ENCODE results near the gene EAF1.
A peak's percentile ranks its signal among the peaks of the same experiment; 100 is the strongest.
"Not testable (repeated sequence)": the region's sequence is repeated elsewhere in the genome, so short reads cannot be mapped to it uniquely, and the experiment has no call there.

Gene EAF1

GRCh38 chr3:15427182-15427880 is at the start of gene EAF1, which contains the start of gene METTL6:
TSS of gene EAF1 (plus strand) at chr3:15427598. CDS start at chr3:15427780, 182 bp downstream.
TSS of gene METTL6 (minus strand) at chr3:15427544. CDS start at chr3:15426511, 1,033 bp downstream.
- peak; percentile 92 for DNase-seq (ENCODE audit: extremely low spot score)
- POLR2A ChIA-PET, result no interaction called here
- TF ChIP-seq, protein P1, sequence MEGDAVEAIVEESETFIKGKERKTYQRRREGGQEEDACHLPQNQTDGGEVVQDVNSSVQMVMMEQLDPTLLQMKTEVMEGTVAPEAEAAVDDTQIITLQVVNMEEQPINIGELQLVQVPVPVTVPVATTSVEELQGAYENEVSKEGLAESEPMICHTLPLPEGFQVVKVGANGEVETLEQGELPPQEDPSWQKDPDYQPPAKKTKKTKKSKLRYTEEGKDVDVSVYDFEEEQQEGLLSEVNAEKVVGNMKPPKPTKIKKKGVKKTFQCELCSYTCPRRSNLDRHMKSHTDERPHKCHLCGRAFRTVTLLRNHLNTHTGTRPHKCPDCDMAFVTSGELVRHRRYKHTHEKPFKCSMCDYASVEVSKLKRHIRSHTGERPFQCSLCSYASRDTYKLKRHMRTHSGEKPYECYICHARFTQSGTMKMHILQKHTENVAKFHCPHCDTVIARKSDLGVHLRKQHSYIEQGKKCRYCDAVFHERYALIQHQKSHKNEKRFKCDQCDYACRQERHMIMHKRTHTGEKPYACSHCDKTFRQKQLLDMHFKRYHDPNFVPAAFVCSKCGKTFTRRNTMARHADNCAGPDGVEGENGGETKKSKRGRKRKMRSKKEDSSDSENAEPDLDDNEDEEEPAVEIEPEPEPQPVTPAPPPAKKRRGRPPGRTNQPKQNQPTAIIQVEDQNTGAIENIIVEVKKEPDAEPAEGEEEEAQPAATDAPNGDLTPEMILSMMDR (IDR thresholded peaks at IDR 0.05; ENCODE audit: control extremely low read depth, extremely low read depth, low read depth, missing control alignments), result no peak
- CTCF ChIA-PET, result interaction anchor here (1.0 to 2.6 kb wide), 2 partner anchors 22 to 130 kb away, joined by 3 to 7 read pairs; no protein-coding TSS in a partner anchor

DNA sequence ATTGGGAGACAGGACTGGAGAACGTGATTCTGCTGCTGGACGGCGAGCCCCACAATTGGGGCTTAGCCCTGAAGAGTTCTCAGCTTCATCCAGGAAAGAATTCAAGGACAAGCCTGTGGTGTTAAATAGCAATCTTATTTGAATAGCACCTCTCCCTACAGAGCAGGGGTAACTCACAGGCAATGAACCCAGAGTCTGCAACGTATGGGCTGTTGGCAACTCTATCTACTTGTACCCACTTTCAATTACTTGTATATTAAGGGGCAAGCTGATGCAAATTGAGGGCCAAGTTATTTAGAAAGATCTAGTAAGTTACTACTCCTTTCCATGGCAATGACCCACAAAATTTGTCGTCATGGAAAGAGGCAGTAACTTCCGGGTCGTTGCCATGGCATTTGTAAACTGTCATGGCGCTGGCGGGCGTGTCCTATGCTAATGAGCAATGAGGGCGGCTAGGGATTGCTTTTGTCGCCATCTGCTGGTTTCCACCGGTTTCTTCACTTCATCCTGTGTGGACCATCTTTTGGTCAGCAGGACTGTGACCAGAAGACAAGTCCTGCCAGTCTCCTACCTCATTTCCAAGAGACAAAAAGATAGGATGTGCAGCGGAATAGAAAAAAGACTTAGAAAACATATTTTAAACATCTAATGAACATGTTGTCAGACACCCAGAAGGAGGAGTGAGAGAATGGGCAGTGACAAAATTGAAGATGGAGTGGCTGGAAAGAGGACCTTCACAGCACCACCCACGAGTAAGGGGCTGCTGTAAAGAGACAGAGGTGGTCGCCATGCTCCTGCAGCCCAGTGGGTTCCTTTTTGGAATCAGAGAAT is 49.2 kb upstream of the EAF1 start:
- DNase-seq (ENCODE audit: extremely low spot score), result peak; percentile 62
- POLR2A ChIA-PET, result no interaction called here
- TF ChIP-seq, protein P1 (IDR thresholded peaks at IDR 0.05; ENCODE audit: control extremely low read depth, extremely low read depth, low read depth, missing control alignments), result peak; percentile 74
- CTCF ChIA-PET, result interaction anchor here (0.7 to 6.8 kb wide), 19 partner anchors 12 to 174 kb away, joined by 3 to 123 read pairs (median 3); partner anchors contain the start of gene SH3BP5

GRCh38 chr3:15380980-15381890 is 46.2 kb upstream of the EAF1 start:
- CTCF ChIA-PET, result interaction anchor here (2.2 to 6.8 kb wide), 4 partner anchors 15 to 121 kb away, joined by 5 to 123 read pairs (median 10); no protein-coding TSS in a partner anchor
- no peak for DNase-seq (ENCODE audit: extremely low spot score)
- TF ChIP-seq, protein P1 (IDR thresholded peaks at IDR 0.05; ENCODE audit: control extremely low read depth, extremely low read depth, low read depth, missing control alignments), result no peak
- POLR2A ChIA-PET, result no interaction called here

GRCh38 chr3:15382405-15382923 is 44.9 kb upstream of the EAF1 start:
- DNase-seq (ENCODE audit: extremely low spot score), result no peak
- ChIA-PET POLR2A (no interaction called here), CTCF (interaction anchor here (6.8 kb wide), 1 partner anchor 116 kb away, joined by 123 read pairs; no protein-coding TSS in a partner anchor)

GRCh38 chr3:15384510-15385237 is 42.7 kb upstream of the EAF1 start:
- TF ChIP-seq, protein P1 (IDR thresholded peaks at IDR 0.05; ENCODE audit: control extremely low read depth, extremely low read depth, low read depth, missing control alignments), result no peak
- POLR2A ChIA-PET, result interaction anchor here (1.0 kb wide), 1 partner anchor 74 kb away, joined by 3 read pairs; no protein-coding TSS in a partner anchor
- CTCF ChIA-PET, result interaction anchor here (0.6 to 3.6 kb wide), 11 partner anchors 10 to 181 kb away, joined by 3 to 41 read pairs (median 6); partner anchors contain the start of gene CAPN7
- DNase-seq (ENCODE audit: extremely low spot score), result peak; percentile 64

More at GRCh38 chr3:15382405-15382923, 44.9 kb upstream of the EAF1 start:
- TF ChIP-seq, protein P1 (IDR thresholded peaks at IDR 0.05; ENCODE audit: control extremely low read depth, extremely low read depth, low read depth, missing control alignments), result no peak

GRCh38 chr3:15385238-15385695 is 42.1 kb upstream of the EAF1 start:
- DNase-seq (ENCODE audit: extremely low spot score); POLR2A ChIA-PET: not testable (repeated sequence)
- CTCF ChIA-PET, result interaction anchor here (0.6 to 3.6 kb wide), 10 partner anchors 9 to 181 kb away, joined by 3 to 41 read pairs (median 6); partner anchors contain the start of gene CAPN7

Measured in GM10248 (cell line).